Upper lobe of left lung (tissue), 4 donors: ENCODE results near the gene CPNE8.

Source experiments
- CTCF ChIP-seq, 6 experiments: fragments of 450-650 bp in 4 of 6; fragments of 200-600 bp in 2 of 6; sonication (generic) in 2 of 6; IDR thresholded peaks; one replicate each; pipeline ENCODE4 v1.5.1; 2016 to 2019; ENCODE audit warnings: antibody characterized with exemption in 6 of 6
- EP300 ChIP-seq, 4 donors: sonication (generic); formaldehyde crosslinking; IDR thresholded peaks; one replicate each; pipeline ENCODE4 v1.5.1; 2017; ENCODE audit warnings: antibody characterized with exemption in 4 of 4, control low read depth in 2 of 4
- POLR2A ChIP-seq, 4 donors: fragments of 450-650 bp; IDR thresholded peaks; one replicate each; pipeline ENCODE4 v1.5.1; 2016 to 2017; ENCODE audit warnings: antibody characterized with exemption in 4 of 4, mild to moderate bottlenecking in 2 of 4
- POLR2AphosphoS5 ChIP-seq, 2 donors: sonication (generic); formaldehyde crosslinking; IDR thresholded peaks; one replicate each; pipeline ENCODE4 v1.5.1; 2017; ENCODE audit warnings: antibody characterized with exemption in 2 of 2

DNA sequence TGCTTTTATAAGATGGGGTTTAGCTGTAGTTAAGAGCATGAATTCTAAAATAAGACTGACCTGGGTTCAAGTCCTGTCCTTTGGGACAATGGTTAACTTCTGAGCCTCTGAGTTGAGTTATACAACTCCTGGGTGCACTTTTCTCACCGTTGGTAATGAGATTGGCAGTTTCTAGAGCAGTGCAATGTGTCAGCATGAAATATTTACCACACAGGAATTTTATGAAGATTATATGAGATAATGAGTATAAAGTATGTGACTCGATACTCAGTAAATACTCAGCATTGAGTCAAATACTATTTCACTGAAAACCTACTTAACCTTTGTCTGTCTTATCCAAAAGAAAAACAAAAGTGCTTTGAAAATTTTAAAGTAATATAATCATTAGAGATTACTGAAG, 214.2 kb downstream of the CPNE8 start:
- TF ChIP-seq CTCF (IDR thresholded peaks at IDR 0.05), result no peak
- TF ChIP-seq POLR2A (IDR thresholded peaks at IDR 0.05), result no peak
- TF ChIP-seq EP300 (IDR thresholded peaks at IDR 0.05), result no peak
- no peak for TF ChIP-seq POLR2AphosphoS5 (IDR thresholded peaks at IDR 0.05)
